Endothelial cell of umbilical vein (primary cell): ENCODE results near the gene NSL1. TPM values are rescaled to one million over a fixed set of nuclear protein-coding genes. Genes with fewer than 3 reads are reported as not detected.

Source experiments
- BruUV-seq: library from RNA; stranded (reverse); fragments of 400-500 nt; replicated peaks from 2 replicates; lab custom pipeline; 2021; lab: Mats Ljungman, UMichigan
- CTCF ChIA-PET: fragments of 300-600, 350-600 bp; sonication (Branson Sonifier 250); formaldehyde crosslinking; loops from one replicate; lab custom pipeline; 2021; ENCODE audit warnings: antibody characterized with exemption, inconsistent platforms; lab: Charles Lee
- POLR2A ChIA-PET: fragments of 300-600, 350-600 bp; sonication (Branson Sonifier 250); formaldehyde crosslinking; loops from one replicate; lab custom pipeline; 2021; ENCODE audit warnings: antibody characterized with exemption, inconsistent platforms; lab: Charles Lee
- DNase-seq: peaks from one replicate; pipeline ENCODE4 v3.0.0-alpha.2; 2011; ENCODE audit warnings: low read depth, low spot score
- FAIRE-seq: peaks from 2 replicates; lab custom pipeline; 2011; peaks lifted over from hg19 to GRCh38; lab: Jason Lieb, UNC
- H2AFZ ChIP-seq: 2 replicates; pipeline ENCODE4 v1.6.0; 2012; ENCODE audit warnings: low read depth, low read length, control low read depth, inconsistent platforms
- H3K27ac ChIP-seq: 2 replicates; pipeline ENCODE4 v1.5.1; 2011; ENCODE audit warnings: low read depth, mild to moderate bottlenecking, control low read depth, low read length, moderate library complexity; ENCODE audit not compliant: insufficient read depth
- H3K27me3 ChIP-seq, 2 experiments: 2 replicates each; pipeline versions ENCODE4 v1.6.0 to v1.6.1; 2011; ENCODE audit warnings: low read length in 2 of 2, mixed read lengths in 1 of 2; ENCODE audit not compliant: control insufficient read depth in 2 of 2, insufficient read depth in 2 of 2
- H3K36me3 ChIP-seq, 2 experiments: 2 replicates in 1 of 2; 3 replicates in 1 of 2; pipeline ENCODE4 v1.5.1; 2011; ENCODE audit warnings: low read length in 2 of 2, mild to moderate bottlenecking in 1 of 2, moderate library complexity in 1 of 2; ENCODE audit not compliant: control insufficient read depth in 2 of 2, insufficient read depth in 2 of 2; ENCODE audit errors: extremely low read depth in 1 of 2
- H3K4me1 ChIP-seq: 3 replicates; pipeline ENCODE4 v1.5.1; 2011; ENCODE audit warnings: mild to moderate bottlenecking, low read length; ENCODE audit not compliant: control insufficient read depth, insufficient read depth; ENCODE audit errors: extremely low read depth
- H3K4me2 ChIP-seq: 2 replicates; pipeline ENCODE4 v1.6.1; 2011; ENCODE audit warnings: low read length, control low read depth, mixed read lengths; ENCODE audit not compliant: insufficient read depth
- H3K4me3 ChIP-seq, 3 experiments: fragments of 200-600 bp in 1 of 3; sonication (generic), shearing (Covaris generic) in 1 of 3; replicated peaks in 1 of 3; 2 replicates each; pipeline ENCODE4 v1.5.1; 2011 to 2016; ENCODE audit warnings: control low read depth in 3 of 3, low read length in 3 of 3, mild to moderate bottlenecking in 2 of 3, inconsistent platforms in 1 of 3, low read depth in 1 of 3, moderate library complexity in 1 of 3; ENCODE audit not compliant: insufficient read depth in 1 of 3
- H3K79me2 ChIP-seq: 2 replicates; pipeline ENCODE4 v1.6.0; 2012; ENCODE audit warnings: low read length, inconsistent platforms; ENCODE audit not compliant: control insufficient read depth, insufficient read depth
- H3K9ac ChIP-seq: replicated peaks from 2 replicates; pipeline ENCODE3; 2011; ENCODE audit warnings: low read length, control low read depth; ENCODE audit not compliant: insufficient read depth; ENCODE audit errors: extremely low read depth
- H3K9me1 ChIP-seq: replicated peaks from 3 replicates; pipeline ENCODE4 v1.6.0; 2011; ENCODE audit warnings: mild to moderate bottlenecking, low read length; ENCODE audit not compliant: control insufficient read depth, insufficient read depth; ENCODE audit errors: extremely low read depth
- H3K9me3 ChIP-seq: replicated peaks from 2 replicates; pipeline ENCODE4 v1.5.1; 2012; ENCODE audit warnings: low read length, inconsistent platforms; ENCODE audit not compliant: control insufficient read depth, insufficient read depth
- H4K20me1 ChIP-seq: replicated peaks from 2 replicates; pipeline ENCODE3; 2011; ENCODE audit warnings: mild to moderate bottlenecking, low read length; ENCODE audit not compliant: control insufficient read depth, insufficient read depth; ENCODE audit errors: extremely low read depth
- GATA2 ChIP-seq: IDR thresholded peaks from 2 replicates; pipeline ENCODE4 v1.7.0; 2011; ENCODE audit warnings: low read depth, mild to moderate bottlenecking, moderate library complexity, mixed read lengths, low read length; ENCODE audit not compliant: insufficient read length, insufficient read depth
- JUN ChIP-seq: IDR thresholded peaks from 2 replicates; pipeline ENCODE4 v1.6.1; 2011; ENCODE audit warnings: borderline replicate concordance, low read depth; ENCODE audit not compliant: insufficient read length, insufficient read depth
- MAX ChIP-seq: IDR thresholded peaks from 2 replicates; pipeline ENCODE4 v1.6.1; 2011; ENCODE audit not compliant: insufficient read depth, insufficient read length
- POLR2AphosphoS5 ChIP-seq: IDR thresholded peaks from 2 replicates; pipeline ENCODE4 v1.6.1; 2012; ENCODE audit warnings: low read depth, mild to moderate bottlenecking, control low read depth, low read length, moderate library complexity; ENCODE audit not compliant: insufficient read depth
- dilution Hi-C: fragments of 300-500 bp; cut with MboI; formaldehyde crosslinking; loops from one replicate; pipeline ENCODE4 v1.15.0; 2019; ENCODE audit warnings: low sequenced_read_pairs; ENCODE audit not compliant: extremely low pct_ligation_motif_present
- intact Hi-C: fragments of 100-400 bp; cut with micrococcal nuclease; formaldehyde crosslinking; loops from one replicate; pipeline ENCODE4 v1.10.0; 2022
- polyA plus RNA-seq, 4 experiments: library from polyadenylated mRNA; depleted of rRNA in 3 of 4; stranded (reverse) in 3 of 4; unstranded in 1 of 4; fragments of >200 nt; gene quantifications; 2 replicates each; pipeline versions ENCODE4 v1.2.1 to v1.2.3, GENCODE V29; 2011 to 2012; ENCODE audit warnings: missing spikeins in 1 of 4
- total RNA-seq: library from RNA; stranded (reverse); gene quantifications from 2 replicates; pipeline ENCODE4 v1.2.3, GENCODE V29; 2021

The NSL1 gene
- total and polyA plus RNA-seq, 2 donors (not counting 3 experiments of a cell fraction or from before 2014, with no cell fraction given) = 15.5 to 30.2 TPM

GRCh38 chr1:212819726-212820125 lies 28.1 kb upstream of the NSL1 start:
- no peaks in the 10 kb centered on the region for H3K79me2 ChIP-seq
- H3K9ac ChIP-seq = no peak overlapping the region
- peak overlapping the region; percentile 51 for H3K4me2 ChIP-seq
- ChIA-PET POLR2A (no interaction called here), CTCF (interaction anchor here (0.8 to 2.8 kb wide), 5 partner anchors 14 to 175 kb away, joined by 3 to 10 read pairs (median 3); partner anchors contain the start of gene FLVCR1)
- no peaks in the 10 kb centered on the region for H4K20me1 ChIP-seq
- H3K4me3 ChIP-seq = peak overlapping the region in 1 of 3 experiments; percentile 6
- no TSS peak for BruUV-seq
- dilution Hi-C loops = no loop called here
- no peaks in the 10 kb centered on the region for H3K9me1 ChIP-seq
- H3K36me3 ChIP-seq = peaks cover 0 to under 1% of the 10 kb centered on the region in 2 experiments
- peak overlapping the region; percentile 46 for H2AFZ ChIP-seq
- DNase-seq (peak; percentile 80), FAIRE-seq (peak; percentile 72)
- no peaks in the 10 kb centered on the region for H3K27me3 ChIP-seq
- H3K4me1 ChIP-seq = peaks cover 4% of the 10 kb centered on the region
- intact Hi-C loops = loop anchor here (5.0 kb wide), 1 partner anchor 38 kb away; the partner anchor contains the start of gene FLVCR1
- TF ChIP-seq GATA2 (no peak), MAX (no peak), POLR2AphosphoS5 (no peak)
- H3K9me3 ChIP-seq = no peaks in the 10 kb centered on the region
- no peak overlapping the region for H3K27ac ChIP-seq

- CTCF ChIA-PET = interaction anchor here (1.3 to 1.5 kb wide), 2 partner anchors 21 to 67 kb away, joined by 3 read pairs; no protein-coding TSS in a partner anchor
- POLR2A ChIA-PET = no interaction called here
- Histone ChIP-seq H3K27ac (no peak overlapping the region), H3K9me3 (no peaks in the 10 kb centered on the region), H3K79me2 (no peaks in the 10 kb centered on the region), H3K9me1 (no peaks in the 10 kb centered on the region), H3K4me1 (peaks cover 4% of the 10 kb centered on the region), H3K36me3 (peaks cover 0 to 2% of the 10 kb centered on the region in 2 experiments), H3K4me2 (no peak overlapping the region), H3K27me3 (no peaks in the 10 kb centered on the region), H3K9ac (no peak overlapping the region), H4K20me1 (no peaks in the 10 kb centered on the region), H2AFZ (no peak overlapping the region), H3K4me3 (no peak overlapping the region)
- BruUV-seq = no TSS peak
- TF ChIP-seq GATA2 (no peak), JUN (peak; percentile 25)
- intact Hi-C loops (no loop called here), dilution Hi-C loops (no loop called here)
- DNase-seq (peak; percentile 12), FAIRE-seq (no peak)
Measured at GRCh38 chr1:212816567-212817278, 25.1 kb upstream of the NSL1 start.
